ENCODE results near the gene FOXP3. TPM values are rescaled to one million over a fixed set of nuclear protein-coding genes. Genes with fewer than 3 reads are reported as not detected.
A peak's percentile ranks its signal among the peaks of the same experiment; 100 is the strongest.
"Not testable (repeated sequence)": the region's sequence is repeated elsewhere in the genome, so short reads cannot be mapped to it uniquely, and the experiment has no call there.

Gene FOXP3
- total RNA-seq: under 1 TPM; 0.55 to 0.78 TPM

- Mint-ChIP-seq H3K4me1 (ENCODE audit: low read depth in 2 of 2) (peaks cover 4 to 25% of the 10 kb centered on the region in 2 donors), H3K36me3 (no peaks in the 10 kb centered on the region), H3K27ac (peak within 1 kb of the TSS in 1 of 2 donors; percentile 37), H3K27me3 (peaks cover 0 to 19% of the 10 kb centered on the region in 2 donors), H3K9me3 (no peaks in the 10 kb centered on the region), H3K4me3 (peak within 1 kb of the TSS; percentile 45)
- DNase-seq (ENCODE audit: low spot score) (no peak), ATAC-seq (no peak)
Observed at GRCh38 chrX:49264460-49264859, at the start of gene FOXP3. FOXP3 (minus strand) TSS chrX:49264710; CDS start chrX:49258505, 6,205 bp downstream.

GRCh38 chrX:49312176-49312575 lies 47.7 kb upstream of the FOXP3 start:
- no peaks in the 10 kb centered on the region for H3K36me3 Mint-ChIP-seq
- H3K9me3 Mint-ChIP-seq: no peaks in the 10 kb centered on the region
- DNase-seq (ENCODE audit: low spot score): no peak
- no peak for ATAC-seq
- H3K27me3 Mint-ChIP-seq: peaks cover 0 to 15% of the 10 kb centered on the region in 2 donors
- H3K27ac Mint-ChIP-seq: no peak overlapping the region
- peaks cover 24 to 25% of the 10 kb centered on the region in 2 donors for H3K4me1 Mint-ChIP-seq (ENCODE audit: low read depth in 2 of 2)
- no peak overlapping the region for H3K4me3 Mint-ChIP-seq

GRCh38 chrX:49310371-49310770 lies 45.9 kb upstream of the FOXP3 start:
- H3K9me3 Mint-ChIP-seq: no peaks in the 10 kb centered on the region
- DNase-seq (ENCODE audit: low spot score) (no peak), ATAC-seq (no peak)
- H3K36me3 Mint-ChIP-seq: no peaks in the 10 kb centered on the region
- peaks cover 24 to 25% of the 10 kb centered on the region in 2 donors for H3K4me1 Mint-ChIP-seq (ENCODE audit: low read depth in 2 of 2)
- H3K27ac Mint-ChIP-seq: no peak overlapping the region
- H3K4me3 Mint-ChIP-seq: no peak overlapping the region
- H3K27me3 Mint-ChIP-seq: peaks cover 0 to 16% of the 10 kb centered on the region in 2 donors

- peaks cover 0 to 14% of the 10 kb centered on the region in 2 donors for H3K27me3 Mint-ChIP-seq
- DNase-seq (ENCODE audit: low spot score) (no peak), ATAC-seq (peak in 1 of 2 donors; percentile 40)
- H3K4me3 Mint-ChIP-seq: peak overlapping the region; percentile 77
- peaks cover 24 to 25% of the 10 kb centered on the region in 2 donors for H3K4me1 Mint-ChIP-seq (ENCODE audit: low read depth in 2 of 2)
- peak overlapping the region; percentile 53 to 65 for H3K27ac Mint-ChIP-seq
- no peaks in the 10 kb centered on the region for H3K9me3 Mint-ChIP-seq
- no peaks in the 10 kb centered on the region for H3K36me3 Mint-ChIP-seq
Observed at GRCh38 chrX:49309401-49309981, 45.0 kb upstream of the FOXP3 start.

GRCh38 chrX:49308604-49309269 lies 44.2 kb upstream of the FOXP3 start:
- Mint-ChIP-seq H3K9me3 (no peaks in the 10 kb centered on the region), H3K4me3 (peak overlapping the region; percentile 77), H3K27me3 (peaks cover 0 to 18% of the 10 kb centered on the region in 2 donors), H3K4me1 (ENCODE audit: low read depth in 2 of 2) (peaks cover 24 to 25% of the 10 kb centered on the region in 2 donors), H3K36me3 (no peaks in the 10 kb centered on the region), H3K27ac (peak overlapping the region; percentile 53 to 65)
- no peak for DNase-seq (ENCODE audit: low spot score)
- peak in 1 of 2 donors; percentile 79 for ATAC-seq

- not testable (repeated sequence) for DNase-seq (ENCODE audit: low spot score); H3K4me3 Mint-ChIP-seq
Observed at GRCh38 chrX:49307775-49308174, 43.3 kb upstream of the FOXP3 start.

GRCh38 chrX:49303346-49303745 lies 38.8 kb upstream of the FOXP3 start, which contains the start of gene GAGE10:
GAGE10 (plus strand) TSS chrX:49303646; CDS start chrX:49304860, 1,214 bp downstream.
- Mint-ChIP-seq H3K9me3 (no peaks in the 10 kb centered on the region), H3K36me3 (no peaks in the 10 kb centered on the region), H3K4me1 (ENCODE audit: low read depth in 2 of 2) (peaks cover 3% of the 10 kb centered on the region in 2 donors), H3K27ac (no peak within 1 kb of the TSS), H3K4me3 (no peak within 1 kb of the TSS), H3K27me3 (peaks cover 6 to 24% of the 10 kb centered on the region in 2 donors)
- ATAC-seq (no peak), DNase-seq (ENCODE audit: low spot score) (no peak)

More at GRCh38 chrX:49307775-49308174, 43.3 kb upstream of the FOXP3 start:
- not testable (repeated sequence) for H3K27ac Mint-ChIP-seq, H3K36me3 Mint-ChIP-seq, ATAC-seq, H3K9me3 Mint-ChIP-seq
- H3K4me1 Mint-ChIP-seq (ENCODE audit: low read depth in 2 of 2): peaks cover 24 to 25% of the 10 kb centered on the region in 2 donors
- peaks cover 0 to 20% of the 10 kb centered on the region in 2 donors for H3K27me3 Mint-ChIP-seq

GRCh38 chrX:49300703-49301102 lies 36.2 kb upstream of the FOXP3 start:
- no peak for DNase-seq (ENCODE audit: low spot score)
- no peaks in the 10 kb centered on the region for H3K9me3 Mint-ChIP-seq
- H3K4me1 Mint-ChIP-seq (ENCODE audit: low read depth in 2 of 2): no peaks in the 10 kb centered on the region
- ATAC-seq: no peak
- H3K4me3 Mint-ChIP-seq: no peak overlapping the region
- no peak overlapping the region for H3K27ac Mint-ChIP-seq
- H3K36me3 Mint-ChIP-seq: no peaks in the 10 kb centered on the region
- peaks cover 7 to 31% of the 10 kb centered on the region in 2 donors for H3K27me3 Mint-ChIP-seq

- H3K27ac Mint-ChIP-seq; DNase-seq (ENCODE audit: low spot score); H3K36me3 Mint-ChIP-seq; ATAC-seq; H3K4me3 Mint-ChIP-seq; H3K4me1 Mint-ChIP-seq (ENCODE audit: low read depth in 2 of 2); H3K9me3 Mint-ChIP-seq: not testable (repeated sequence)
- peaks cover 7 to 30% of the 10 kb centered on the region in 2 donors for H3K27me3 Mint-ChIP-seq
Observed at GRCh38 chrX:49299293-49299692, 34.8 kb upstream of the FOXP3 start.

- H3K4me3 Mint-ChIP-seq: no peak overlapping the region
- ATAC-seq: no peak
Observed at GRCh38 chrX:49292400-49293362, 28.2 kb upstream of the FOXP3 start.

GRCh38 chrX:49291615-49292337 lies 27.3 kb upstream of the FOXP3 start:
- peak; percentile 75 for DNase-seq (ENCODE audit: low spot score)
- no peak overlapping the region for H3K27ac Mint-ChIP-seq
- H3K4me3 Mint-ChIP-seq: no peak overlapping the region
- ATAC-seq: peak; percentile 69 to 74
- H3K27me3 Mint-ChIP-seq: peaks cover 7 to 17% of the 10 kb centered on the region in 2 donors
- H3K36me3 Mint-ChIP-seq: no peaks in the 10 kb centered on the region
- no peaks in the 10 kb centered on the region for H3K9me3 Mint-ChIP-seq
- H3K4me1 Mint-ChIP-seq (ENCODE audit: low read depth in 2 of 2): peaks cover 10 to 11% of the 10 kb centered on the region in 2 donors

More at GRCh38 chrX:49292400-49293362, 28.2 kb upstream of the FOXP3 start:
- no peak for DNase-seq (ENCODE audit: low spot score)
- Mint-ChIP-seq H3K9me3 (no peaks in the 10 kb centered on the region), H3K4me1 (ENCODE audit: low read depth in 2 of 2) (peaks cover 5 to 7% of the 10 kb centered on the region in 2 donors), H3K27ac (no peak overlapping the region), H3K27me3 (peaks cover 7 to 19% of the 10 kb centered on the region in 2 donors), H3K36me3 (no peaks in the 10 kb centered on the region)

- H3K4me1 Mint-ChIP-seq (ENCODE audit: low read depth in 2 of 2): peaks cover 10 to 11% of the 10 kb centered on the region in 2 donors
- H3K36me3 Mint-ChIP-seq: no peaks in the 10 kb centered on the region
- no peak overlapping the region for H3K4me3 Mint-ChIP-seq
- DNase-seq (ENCODE audit: low spot score): no peak
- no peak for ATAC-seq
- no peak overlapping the region for H3K27ac Mint-ChIP-seq
- no peaks in the 10 kb centered on the region for H3K9me3 Mint-ChIP-seq
- H3K27me3 Mint-ChIP-seq: peaks cover 7 to 12% of the 10 kb centered on the region in 2 donors
Observed at GRCh38 chrX:49290215-49290614, 25.7 kb upstream of the FOXP3 start.

GRCh38 chrX:49287665-49288064 lies 23.2 kb upstream of the FOXP3 start:
- Mint-ChIP-seq H3K4me3 (no peak overlapping the region), H3K9me3 (no peaks in the 10 kb centered on the region), H3K27ac (no peak overlapping the region), H3K36me3 (no peaks in the 10 kb centered on the region), H3K27me3 (peaks cover 7 to 12% of the 10 kb centered on the region in 2 donors), H3K4me1 (ENCODE audit: low read depth in 2 of 2) (peaks cover 10 to 11% of the 10 kb centered on the region in 2 donors)
- DNase-seq (ENCODE audit: low spot score) (no peak), ATAC-seq (no peak)
